ENCODE data around the gene THAP4. TPM values are rescaled to one million over a fixed set of nuclear protein-coding genes. Genes with fewer than 3 reads are reported as not detected.

Gene THAP4
- total RNA-seq, 1 experiment from 2014 or later = 71.2 TPM

GRCh38 chr2:241546771-241547498, 90.0 kb downstream of the THAP4 start:
- no peak for DNase-seq (ENCODE audit: low read depth, low spot score)
- H3K9ac ChIP-seq (ENCODE audit: low read length) = no peak overlapping the region
- RAD21 ChIA-PET (ENCODE audit: low non-redundant PET in 1 of 2, low total read pairs in 2 of 2, uncharacterized antibody in 2 of 2, unreplicated experiment in 2 of 2) = no interaction called here
- H3K9me3 ChIP-seq (ENCODE audit: control insufficient read depth in 1 of 2, insufficient read depth in 1 of 2, low read depth in 1 of 2, low read length in 2 of 2) = no peaks in the 10 kb centered on the region
- BruUV-seq (replicated peaks) = no TSS peak
- H3K4me3 ChIP-seq (replicated peaks in 1 of 2; ENCODE audit: low read depth in 1 of 2, low read length in 2 of 2) = no peak overlapping the region
- no peak for ATAC-seq
- H3K27me3 ChIP-seq (ENCODE audit: insufficient read depth, low read length) = no peaks in the 10 kb centered on the region
- H2AFZ ChIP-seq (ENCODE audit: low read depth, low read length, poor library complexity, severe bottlenecking) = no peak overlapping the region
- POLR2A ChIA-PET = no interaction called here
- H3K79me2 ChIP-seq (ENCODE audit: insufficient read depth, low read length) = no peaks in the 10 kb centered on the region
- TF ChIP-seq TCF7L2 (IDR thresholded peaks at IDR 0.05; ENCODE audit: borderline replicate concordance, extremely low read depth, insufficient read depth, insufficient read length) = no peak
- no peak for TF ChIP-seq POLR2AphosphoS5 (IDR thresholded peaks at IDR 0.05; ENCODE audit: low read depth, low read length)
- TF ChIP-seq JUND (IDR thresholded peaks at IDR 0.05) = no peak
- TF ChIP-seq, protein P1, sequence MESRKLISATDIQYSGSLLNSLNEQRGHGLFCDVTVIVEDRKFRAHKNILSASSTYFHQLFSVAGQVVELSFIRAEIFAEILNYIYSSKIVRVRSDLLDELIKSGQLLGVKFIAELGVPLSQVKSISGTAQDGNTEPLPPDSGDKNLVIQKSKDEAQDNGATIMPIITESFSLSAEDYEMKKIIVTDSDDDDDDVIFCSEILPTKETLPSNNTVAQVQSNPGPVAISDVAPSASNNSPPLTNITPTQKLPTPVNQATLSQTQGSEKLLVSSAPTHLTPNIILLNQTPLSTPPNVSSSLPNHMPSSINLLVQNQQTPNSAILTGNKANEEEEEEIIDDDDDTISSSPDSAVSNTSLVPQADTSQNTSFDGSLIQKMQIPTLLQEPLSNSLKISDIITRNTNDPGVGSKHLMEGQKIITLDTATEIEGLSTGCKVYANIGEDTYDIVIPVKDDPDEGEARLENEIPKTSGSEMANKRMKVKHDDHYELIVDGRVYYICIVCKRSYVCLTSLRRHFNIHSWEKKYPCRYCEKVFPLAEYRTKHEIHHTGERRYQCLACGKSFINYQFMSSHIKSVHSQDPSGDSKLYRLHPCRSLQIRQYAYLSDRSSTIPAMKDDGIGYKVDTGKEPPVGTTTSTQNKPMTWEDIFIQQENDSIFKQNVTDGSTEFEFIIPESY (IDR thresholded peaks at IDR 0.05; ENCODE audit: extremely low read depth, insufficient replicate concordance, low read length) = no peak
- TF ChIP-seq RAD21 (IDR thresholded peaks at IDR 0.05; ENCODE audit: low read depth) = no peak
- no peak for TF ChIP-seq YY1 (IDR thresholded peaks at IDR 0.05; ENCODE audit: extremely low read depth, insufficient replicate concordance, low read depth, low read length)
- TF ChIP-seq FOSL1 (IDR thresholded peaks at IDR 0.05; ENCODE audit: low read depth) = no peak
- no peak for TF ChIP-seq CTCF (IDR thresholded peaks at IDR 0.05 in 2 of 3, conservative IDR thresholded peaks at IDR 0.05 in 1 of 3; ENCODE audit: borderline replicate concordance in 1 of 3, insufficient read depth in 1 of 3, low read depth in 2 of 3, low read length in 2 of 3)
- TF ChIP-seq CBX3 (IDR thresholded peaks at IDR 0.05; ENCODE audit: low read depth) = no peak
- TF ChIP-seq SIN3A (IDR thresholded peaks at IDR 0.05; ENCODE audit: low read depth) = no peak
- no peak overlapping the region for H3K27ac ChIP-seq (ENCODE audit: low read depth, low read length)
- H3K4me2 ChIP-seq (ENCODE audit: low read length) = no peak overlapping the region
- H3K9me2 ChIP-seq (ENCODE audit: insufficient read depth) = no peaks in the 10 kb centered on the region
- peaks cover 9 to 37% of the 10 kb centered on the region in 2 experiments for H3K4me1 ChIP-seq (ENCODE audit: control insufficient read depth in 1 of 2, insufficient read depth in 2 of 2, low read length in 2 of 2)
- H3K36me3 ChIP-seq (ENCODE audit: control insufficient read depth in 1 of 2, insufficient read depth in 2 of 2, low read length in 2 of 2) = no peaks in the 10 kb centered on the region
- CTCF ChIA-PET = no interaction called here
- no peaks in the 10 kb centered on the region for H4K20me1 ChIP-seq (ENCODE audit: insufficient read depth)
- intact Hi-C loops (cut with micrococcal nuclease) = loop anchor here (5.0 kb wide), 1 partner anchor 185 kb away; the partner anchor contains the start of gene D2HGDH

Measured in HCT116 (cell line).